Activated naive CD8-positive, alpha-beta T cell treated with anti-CD3 and anti-CD28 coated beads, Interleukin-2, amount 50 U/mL, for 24 hours (primary cell): ENCODE data around the gene MATK.

ENCODE experiments used
- ATAC-seq: fragments of 150-1000 bp; cut with Tn5 transposase; one replicate; pipeline ENCODE4 v1.10.0; 2021
- DNase-seq: peaks from one replicate; pipeline ENCODE4 v3.0.0; 2021
- H3K27ac Mint-ChIP-seq: one replicate; pipeline ENCODE4 v1.8.0; 2021; ENCODE audit warnings: mild to moderate bottlenecking, mixed read lengths
- H3K27me3 Mint-ChIP-seq: one replicate; pipeline ENCODE4 v1.8.0; 2021; ENCODE audit warnings: mixed read lengths
- H3K36me3 Mint-ChIP-seq: one replicate; pipeline ENCODE4 v1.8.0; 2021; ENCODE audit warnings: low read depth, mixed read lengths
- H3K4me1 Mint-ChIP-seq: one replicate; pipeline ENCODE4 v1.8.0; 2021; ENCODE audit warnings: mixed read lengths
- H3K4me3 Mint-ChIP-seq: one replicate; pipeline ENCODE4 v1.8.0; 2021; ENCODE audit warnings: mild to moderate bottlenecking, moderate library complexity, mixed read lengths
- H3K9me3 Mint-ChIP-seq: one replicate; pipeline ENCODE4 v1.8.0; 2021; ENCODE audit warnings: mixed read lengths

The MATK gene, protein sequence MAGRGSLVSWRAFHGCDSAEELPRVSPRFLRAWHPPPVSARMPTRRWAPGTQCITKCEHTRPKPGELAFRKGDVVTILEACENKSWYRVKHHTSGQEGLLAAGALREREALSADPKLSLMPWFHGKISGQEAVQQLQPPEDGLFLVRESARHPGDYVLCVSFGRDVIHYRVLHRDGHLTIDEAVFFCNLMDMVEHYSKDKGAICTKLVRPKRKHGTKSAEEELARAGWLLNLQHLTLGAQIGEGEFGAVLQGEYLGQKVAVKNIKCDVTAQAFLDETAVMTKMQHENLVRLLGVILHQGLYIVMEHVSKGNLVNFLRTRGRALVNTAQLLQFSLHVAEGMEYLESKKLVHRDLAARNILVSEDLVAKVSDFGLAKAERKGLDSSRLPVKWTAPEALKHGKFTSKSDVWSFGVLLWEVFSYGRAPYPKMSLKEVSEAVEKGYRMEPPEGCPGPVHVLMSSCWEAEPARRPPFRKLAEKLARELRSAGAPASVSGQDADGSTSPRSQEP

DNA sequence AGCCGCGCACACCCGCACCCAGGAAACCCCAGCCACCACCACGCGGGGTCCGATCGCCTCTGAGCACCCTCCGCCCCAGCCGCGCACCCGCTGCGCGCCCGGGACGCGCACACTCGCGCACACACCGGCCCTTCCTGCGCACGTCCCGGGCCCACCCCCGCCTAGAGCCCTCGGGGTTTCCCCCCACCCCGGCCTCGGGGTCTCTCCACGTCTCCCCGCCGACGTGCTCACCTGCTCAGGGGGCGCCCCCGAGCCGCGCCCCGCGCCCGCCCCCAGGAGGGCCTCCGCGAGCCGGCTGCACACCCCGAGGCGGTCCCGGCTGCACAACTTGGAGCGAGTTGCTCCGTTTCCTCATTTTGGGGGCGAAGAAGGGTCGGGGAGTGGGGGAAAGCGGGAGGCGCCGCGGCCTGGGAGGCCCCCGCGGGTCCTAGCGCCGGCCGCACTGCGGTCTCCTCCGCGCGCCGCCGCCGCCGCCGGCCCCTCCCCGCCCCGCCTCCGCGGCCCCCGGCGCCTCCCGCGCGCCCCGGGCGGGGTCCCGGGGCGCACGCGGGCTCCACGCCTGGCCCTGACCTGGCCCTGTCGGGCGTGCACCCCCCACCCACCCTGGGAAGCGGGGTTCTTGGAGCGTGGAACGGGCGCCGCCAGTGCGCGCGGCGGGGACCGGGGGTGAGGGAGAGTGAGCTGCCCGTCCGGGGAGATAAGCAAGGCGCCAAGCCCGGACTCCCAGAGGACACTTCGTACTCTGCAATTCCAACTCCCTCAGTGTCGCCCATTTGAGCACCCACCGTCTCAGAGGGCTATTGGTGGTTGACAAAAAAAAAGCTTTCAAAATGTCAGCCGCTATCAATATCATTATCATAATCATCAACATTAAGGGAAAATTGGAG is at the start of gene MATK:
MATK (minus strand) TSS at position 444 of the 887 bp plus-strand sequence. CDS start 1,246 bp downstream, outside the sequence.
- peak; percentile 44 for DNase-seq
- H3K9me3 Mint-ChIP-seq: peaks cover 15% of the 10 kb centered on the region

DNA sequence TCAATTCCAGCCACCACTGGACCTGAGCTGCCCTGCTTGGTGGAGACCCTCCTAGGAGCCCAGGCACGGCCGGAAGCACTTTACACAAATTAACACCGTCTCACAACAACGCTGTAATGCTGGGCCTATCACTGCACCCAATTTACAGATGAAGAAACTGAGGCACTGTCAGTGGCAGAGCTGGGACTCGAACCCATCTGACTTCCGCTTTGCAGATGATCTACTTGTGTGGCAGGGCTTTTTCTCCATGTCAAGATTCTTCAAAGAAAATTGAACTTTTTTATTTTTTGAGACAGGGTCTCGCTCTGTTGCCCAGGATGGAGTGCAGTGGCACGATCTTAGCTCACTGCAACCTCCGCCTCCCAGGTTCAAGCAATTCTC is 48.9 kb upstream of the MATK start:
- H3K4me1 Mint-ChIP-seq: peaks cover 2% of the 10 kb centered on the region
- peaks cover 11% of the 10 kb centered on the region for H3K9me3 Mint-ChIP-seq
- H3K36me3 Mint-ChIP-seq: no peaks in the 10 kb centered on the region
- ATAC-seq (no peak), DNase-seq (no peak)
- H3K27me3 Mint-ChIP-seq: peaks cover 2% of the 10 kb centered on the region
- H3K4me3 Mint-ChIP-seq: no peak overlapping the region
- no peak overlapping the region for H3K27ac Mint-ChIP-seq

More for the DNA sequence above, at the start of gene MATK:
- H3K36me3 Mint-ChIP-seq: peaks cover 20% of the 10 kb centered on the region
- H3K27me3 Mint-ChIP-seq: no peaks in the 10 kb centered on the region
- peaks cover 27% of the 10 kb centered on the region for H3K4me1 Mint-ChIP-seq
- H3K27ac Mint-ChIP-seq: peak within 1 kb of the TSS; percentile 60
- peak; percentile 50 for ATAC-seq
- H3K4me3 Mint-ChIP-seq: peak within 1 kb of the TSS; percentile 79

DNA sequence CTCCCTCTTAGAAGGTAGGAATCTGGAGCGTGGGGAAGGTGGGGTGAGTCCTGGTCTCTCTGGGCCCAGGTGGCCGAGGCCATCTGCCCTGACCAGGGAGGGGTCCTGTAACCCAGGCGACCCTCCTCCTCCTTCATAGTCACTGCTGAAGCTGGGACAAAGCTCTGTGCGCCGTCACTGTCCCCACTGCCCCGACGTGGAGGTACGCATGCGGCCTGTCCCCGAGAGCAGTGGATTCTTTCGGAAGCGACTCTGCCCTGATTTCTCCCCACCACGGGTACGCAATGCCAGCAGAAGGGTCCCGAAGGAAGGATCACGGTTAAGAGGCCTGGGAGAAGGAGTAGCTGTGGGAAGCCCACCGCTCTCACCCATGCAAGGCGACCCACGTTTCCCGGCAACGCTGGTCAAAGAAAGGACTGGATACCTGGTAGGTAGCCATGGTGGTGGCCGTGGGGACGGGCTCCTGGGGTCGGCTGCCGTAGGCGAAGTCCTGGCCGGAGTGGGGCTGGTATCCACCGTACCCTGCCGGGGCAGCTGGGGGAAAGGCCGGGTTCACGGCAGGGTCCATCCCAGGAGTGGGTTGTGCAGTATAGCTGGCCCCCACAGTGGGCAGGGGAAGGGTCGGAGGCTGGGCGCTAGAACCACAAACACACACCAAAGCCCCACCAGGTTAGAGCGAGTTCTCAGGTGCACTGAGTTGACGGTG is 48.3 kb upstream of the MATK start:
- Mint-ChIP-seq H3K27me3 (peaks cover 2% of the 10 kb centered on the region), H3K9me3 (peaks cover 11% of the 10 kb centered on the region), H3K4me1 (peaks cover 2% of the 10 kb centered on the region), H3K4me3 (no peak overlapping the region), H3K36me3 (no peaks in the 10 kb centered on the region), H3K27ac (no peak overlapping the region)
- DNase-seq (no peak), ATAC-seq (no peak)

DNA sequence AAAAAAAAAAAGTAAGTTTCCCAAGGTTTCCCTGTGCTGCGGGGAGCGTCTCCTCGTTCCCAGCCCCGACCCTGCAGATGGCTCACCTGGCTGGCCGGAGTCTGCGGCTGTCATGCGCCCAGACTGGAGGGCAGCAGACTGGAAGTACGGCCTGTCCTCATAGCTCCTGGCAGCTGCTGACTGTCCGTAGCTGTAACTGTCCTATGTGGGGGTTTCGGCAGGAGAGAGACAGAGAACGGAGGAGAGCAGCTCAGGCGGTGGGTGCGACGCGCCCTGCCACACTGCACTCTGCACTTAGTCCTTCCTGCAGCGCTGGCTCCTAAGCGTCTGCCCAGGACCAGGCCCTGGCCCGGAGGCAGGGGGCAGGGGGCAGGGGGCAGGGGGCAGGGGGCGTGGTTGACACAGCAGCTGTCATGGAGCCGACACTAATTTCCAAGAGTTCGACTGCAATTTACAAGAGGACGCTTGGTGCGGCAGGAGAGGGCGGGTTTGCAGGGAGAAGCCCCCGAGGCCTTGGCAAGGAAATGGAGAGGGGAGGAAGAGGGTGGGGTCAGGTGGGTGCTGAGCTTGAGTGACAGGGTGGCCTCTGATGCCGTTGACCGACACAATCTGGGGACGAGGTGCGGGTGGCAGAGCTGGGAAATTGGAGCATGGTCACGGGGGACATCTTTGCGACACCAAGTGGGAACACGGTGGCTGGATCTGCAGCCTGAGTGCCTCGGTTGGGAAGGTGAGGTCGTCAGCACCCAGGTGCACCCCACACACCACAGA is 47.6 kb upstream of the MATK start:
- Mint-ChIP-seq H3K27me3 (peaks cover 2% of the 10 kb centered on the region), H3K4me1 (peaks cover 2% of the 10 kb centered on the region), H3K4me3 (no peak overlapping the region), H3K27ac (no peak overlapping the region), H3K9me3 (peaks cover 11% of the 10 kb centered on the region), H3K36me3 (no peaks in the 10 kb centered on the region)
- no peak for DNase-seq
- ATAC-seq: no peak

DNA sequence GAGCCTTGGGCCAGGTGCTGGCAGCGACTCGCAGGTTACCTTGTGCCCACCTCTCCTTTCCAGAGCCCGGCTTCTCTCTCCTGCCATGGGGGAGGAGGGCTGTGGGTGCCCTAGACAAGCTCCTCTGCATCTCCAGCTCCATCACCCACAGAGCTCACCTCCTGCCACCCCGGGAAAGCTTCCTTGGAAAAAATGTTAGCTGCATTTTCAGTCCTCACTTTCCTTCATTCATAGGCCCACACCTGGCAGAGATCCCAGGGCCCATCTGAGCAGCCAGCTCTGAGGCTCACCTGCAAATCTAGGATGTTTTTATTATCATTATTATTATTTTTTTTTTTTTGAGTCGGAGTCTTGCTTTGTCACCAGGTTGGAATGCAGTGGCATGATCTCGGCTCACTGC is 45.8 kb upstream of the MATK start:
- DNase-seq (no peak), ATAC-seq (no peak)
- Mint-ChIP-seq H3K4me1 (peaks cover under 1% of the 10 kb centered on the region), H3K27me3 (peaks cover 2% of the 10 kb centered on the region), H3K9me3 (no peaks in the 10 kb centered on the region), H3K27ac (no peak overlapping the region), H3K4me3 (no peak overlapping the region), H3K36me3 (no peaks in the 10 kb centered on the region)

DNA sequence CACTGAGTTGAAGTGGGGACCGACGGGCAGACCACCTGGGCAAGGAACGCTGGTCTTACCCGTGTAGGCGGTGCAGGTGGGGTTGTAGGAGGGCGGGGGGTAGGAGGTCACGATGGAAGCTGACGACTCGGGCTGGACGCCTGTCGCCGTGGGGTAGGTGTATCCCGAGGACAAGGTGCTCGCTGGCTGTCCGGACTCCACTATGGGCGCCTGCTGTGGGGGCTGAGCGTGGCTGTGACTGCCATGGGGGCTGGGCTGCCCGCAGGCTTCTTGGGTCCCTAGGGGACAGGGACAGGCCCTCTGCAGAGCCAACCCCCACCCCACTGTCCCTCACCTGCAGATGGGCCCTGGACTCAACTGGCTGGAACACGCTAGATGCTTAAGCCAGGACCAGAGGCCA is 45.4 kb upstream of the MATK start:
- H3K9me3 Mint-ChIP-seq: no peaks in the 10 kb centered on the region

DNA sequence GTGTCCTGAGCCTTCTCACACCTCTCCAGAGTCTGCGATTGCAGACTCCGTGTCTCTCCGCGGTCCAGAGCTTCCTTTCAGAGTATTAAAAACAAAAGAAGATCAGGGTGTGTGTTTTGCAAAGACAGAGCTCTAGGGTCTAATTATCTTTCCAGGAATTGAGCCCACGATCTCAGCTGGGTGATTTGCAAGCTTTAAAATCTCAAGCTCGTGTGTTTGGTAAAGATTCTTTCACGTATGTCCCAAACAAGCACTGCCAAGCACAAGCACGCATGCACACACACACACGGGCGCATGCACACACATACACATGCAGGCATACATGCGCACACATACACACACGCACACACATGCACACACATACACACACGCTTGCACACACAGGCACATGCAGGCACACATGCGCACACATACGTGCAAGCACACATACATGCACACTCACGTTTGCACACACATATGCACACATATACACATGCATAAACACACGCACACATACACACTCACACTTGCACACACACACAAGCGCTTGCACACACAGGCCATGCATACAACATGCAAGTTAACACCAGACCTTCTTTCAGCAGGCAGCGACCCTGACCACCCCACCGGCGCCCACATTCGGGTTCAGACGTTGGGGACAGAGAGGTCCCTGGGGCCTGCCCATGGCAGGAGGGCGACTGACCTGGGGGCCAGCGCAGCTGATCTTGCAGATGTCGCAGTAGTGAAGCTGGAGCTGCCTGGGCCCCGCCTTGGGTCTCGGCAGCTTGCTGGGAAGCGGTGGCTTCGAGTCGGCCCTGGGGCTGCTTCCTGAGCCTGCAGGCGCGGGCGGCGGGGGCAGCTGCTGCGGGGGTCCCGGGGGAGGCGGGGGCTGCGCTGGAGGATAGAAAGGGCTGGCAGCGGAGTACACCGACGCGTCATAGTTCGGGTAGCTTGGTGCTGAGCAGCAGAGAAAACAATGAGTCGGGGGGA is 44.7 kb upstream of the MATK start:
- ATAC-seq (no peak), DNase-seq (no peak)
- peaks cover 2% of the 10 kb centered on the region for H3K27me3 Mint-ChIP-seq
- no peaks in the 10 kb centered on the region for H3K9me3 Mint-ChIP-seq
- no peak overlapping the region for H3K4me3 Mint-ChIP-seq
- H3K27ac Mint-ChIP-seq: no peak overlapping the region
- no peaks in the 10 kb centered on the region for H3K4me1 Mint-ChIP-seq
- H3K36me3 Mint-ChIP-seq: no peaks in the 10 kb centered on the region

More for the DNA sequence above, 45.4 kb upstream of the MATK start:
- no peak overlapping the region for H3K4me3 Mint-ChIP-seq
- ATAC-seq: no peak
- no peaks in the 10 kb centered on the region for H3K36me3 Mint-ChIP-seq
- H3K27me3 Mint-ChIP-seq: peaks cover 2% of the 10 kb centered on the region
- no peak for DNase-seq
- H3K27ac Mint-ChIP-seq: no peak overlapping the region
- no peaks in the 10 kb centered on the region for H3K4me1 Mint-ChIP-seq

DNA sequence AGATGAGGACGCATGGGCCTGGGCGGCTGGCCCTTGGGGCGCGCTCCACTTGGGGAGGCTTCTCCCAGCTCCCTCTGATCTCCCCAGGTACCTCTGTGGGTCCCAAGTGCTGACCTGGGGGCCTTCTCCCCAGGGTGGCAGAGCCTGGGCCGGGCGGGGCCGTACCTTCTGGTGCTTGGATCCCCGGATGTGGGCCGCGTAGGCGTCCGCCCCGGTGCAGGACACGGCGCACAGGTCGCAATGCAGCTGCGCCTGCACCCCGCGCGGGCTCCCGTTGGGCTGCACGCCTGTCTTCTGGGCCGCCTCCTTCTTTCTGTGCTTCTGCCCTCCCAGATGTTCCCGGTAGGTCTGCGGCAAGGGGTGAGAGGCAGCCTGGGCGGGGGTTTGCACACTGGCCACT is 41.1 kb upstream of the MATK start:
- H3K4me1 Mint-ChIP-seq: no peaks in the 10 kb centered on the region
- no peaks in the 10 kb centered on the region for H3K9me3 Mint-ChIP-seq
- no peaks in the 10 kb centered on the region for H3K36me3 Mint-ChIP-seq
- H3K4me3 Mint-ChIP-seq: no peak overlapping the region
- DNase-seq: no peak
- no peak for ATAC-seq
- H3K27ac Mint-ChIP-seq: no peak overlapping the region
- peaks cover 2% of the 10 kb centered on the region for H3K27me3 Mint-ChIP-seq

DNA sequence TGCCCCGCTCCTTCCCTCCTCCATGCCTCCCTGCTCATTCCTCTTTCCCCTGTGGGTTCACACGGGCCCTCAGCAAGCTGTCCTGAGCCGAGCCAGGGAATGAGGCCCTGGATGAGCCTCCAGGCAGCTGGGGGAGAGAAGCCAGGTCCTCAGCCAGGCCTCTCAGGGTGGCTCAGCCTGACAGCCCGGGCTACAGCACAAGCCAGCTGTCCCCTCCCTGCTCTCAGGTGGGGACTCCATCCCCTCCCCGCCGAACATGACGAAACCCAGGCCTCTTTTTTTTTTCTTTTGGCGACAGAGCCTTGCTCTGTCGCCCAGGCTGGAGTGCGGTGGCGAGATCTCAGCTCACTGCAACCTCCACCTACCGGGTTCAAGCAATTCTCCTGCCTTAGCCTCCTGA is 40.0 kb upstream of the MATK start:
- no peaks in the 10 kb centered on the region for H3K36me3 Mint-ChIP-seq
- peaks cover 2% of the 10 kb centered on the region for H3K27me3 Mint-ChIP-seq
- no peak overlapping the region for H3K4me3 Mint-ChIP-seq
- H3K4me1 Mint-ChIP-seq: peaks cover 6% of the 10 kb centered on the region
- ATAC-seq (no peak), DNase-seq (no peak)
- no peaks in the 10 kb centered on the region for H3K9me3 Mint-ChIP-seq
- H3K27ac Mint-ChIP-seq: no peak overlapping the region

DNA sequence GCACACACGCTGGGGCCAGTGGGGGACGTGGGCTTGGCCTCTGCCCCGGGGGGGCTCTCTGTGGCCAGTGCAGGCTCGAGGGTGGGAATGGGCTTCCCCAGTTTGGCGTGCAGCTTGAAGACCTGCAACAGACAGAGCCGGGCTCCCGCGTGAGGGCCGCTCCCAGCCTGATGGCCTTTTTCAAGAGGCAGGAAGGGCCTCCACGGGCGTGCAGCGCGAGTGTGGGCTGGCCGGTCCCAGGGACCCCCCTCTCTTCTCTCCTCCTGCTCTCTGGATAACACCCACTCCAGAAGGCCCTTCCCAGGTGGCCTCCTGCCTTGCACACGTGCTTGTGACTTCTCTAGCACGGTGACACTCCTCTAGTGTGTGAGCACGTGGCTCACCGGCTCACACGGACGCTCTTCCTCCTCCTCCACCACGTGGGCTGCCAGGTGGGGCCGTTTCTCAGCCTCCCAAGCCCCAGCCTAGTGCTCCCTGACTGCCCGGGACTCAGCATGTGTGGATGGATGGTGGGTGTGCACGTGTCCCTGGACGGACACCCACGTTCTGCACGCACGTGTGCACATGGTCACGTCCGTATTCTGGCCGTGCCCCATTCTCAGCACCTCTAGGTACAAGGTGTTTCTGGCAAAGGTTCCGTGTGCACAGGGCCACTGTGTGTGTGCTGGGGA is 39.2 kb upstream of the MATK start:
- peaks cover 7% of the 10 kb centered on the region for H3K4me1 Mint-ChIP-seq
- H3K27ac Mint-ChIP-seq: no peak overlapping the region
- no peaks in the 10 kb centered on the region for H3K9me3 Mint-ChIP-seq
- no peak for DNase-seq
- no peaks in the 10 kb centered on the region for H3K27me3 Mint-ChIP-seq
- no peak overlapping the region for H3K4me3 Mint-ChIP-seq
- ATAC-seq: no peak
- no peaks in the 10 kb centered on the region for H3K36me3 Mint-ChIP-seq

DNA sequence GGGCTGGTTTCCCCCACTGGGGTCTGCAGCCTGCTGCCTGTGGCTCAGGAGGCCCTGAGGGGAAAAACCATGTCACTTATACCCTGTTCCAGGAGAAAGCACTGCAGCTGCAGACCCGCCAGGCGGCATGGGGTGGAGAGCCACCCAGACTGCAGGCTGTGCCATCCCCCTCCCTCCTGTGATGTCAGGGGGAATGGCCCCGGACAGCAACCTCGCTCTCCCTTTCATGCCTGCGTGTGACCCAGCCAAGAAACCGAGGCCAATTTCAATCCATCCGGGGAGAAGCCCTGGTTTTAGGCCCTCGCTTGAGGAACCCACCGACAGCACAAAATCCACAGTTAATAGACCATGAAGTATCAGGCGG is 37.2 kb upstream of the MATK start:
- DNase-seq (no peak), ATAC-seq (no peak)
- Mint-ChIP-seq H3K4me3 (no peak overlapping the region), H3K27me3 (no peaks in the 10 kb centered on the region), H3K27ac (no peak overlapping the region), H3K36me3 (no peaks in the 10 kb centered on the region), H3K4me1 (peaks cover 17% of the 10 kb centered on the region), H3K9me3 (no peaks in the 10 kb centered on the region)

DNA sequence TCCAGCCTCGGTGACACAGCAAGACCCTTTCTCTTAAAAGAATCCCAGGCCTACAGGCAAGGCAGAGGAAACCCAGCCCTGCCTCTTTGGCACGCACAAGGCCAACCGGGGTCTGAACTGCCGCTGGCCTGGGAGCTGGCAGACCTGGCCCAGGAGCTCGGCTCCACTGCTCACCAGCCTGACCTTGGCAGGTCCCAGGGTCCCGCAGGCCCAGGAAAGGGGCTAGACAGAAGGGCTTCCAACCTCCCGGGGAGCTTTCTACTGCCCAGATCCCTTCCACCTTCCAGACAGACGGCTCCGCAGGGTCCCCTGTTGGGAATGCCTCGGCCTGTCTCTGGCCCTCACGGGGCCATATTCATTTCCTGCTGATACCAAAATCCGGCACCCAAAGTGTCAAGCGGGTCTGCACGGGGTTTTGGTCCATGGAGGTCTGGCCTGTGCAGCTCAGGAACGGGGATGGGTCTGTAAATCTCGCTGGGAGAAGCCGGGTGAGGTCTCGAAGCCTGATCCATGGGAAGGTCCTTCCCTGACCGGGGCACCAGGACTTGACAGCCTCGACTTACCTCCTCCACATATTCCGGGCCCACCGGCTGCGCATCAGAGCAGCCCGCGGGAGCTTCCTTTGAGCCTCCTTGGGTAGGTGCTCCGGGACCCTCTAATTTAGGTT is 36.6 kb upstream of the MATK start:
- H3K36me3 Mint-ChIP-seq: no peaks in the 10 kb centered on the region
- H3K4me3 Mint-ChIP-seq: no peak overlapping the region
- no peaks in the 10 kb centered on the region for H3K9me3 Mint-ChIP-seq
- DNase-seq (no peak), ATAC-seq (no peak)
- H3K4me1 Mint-ChIP-seq: peaks cover 22% of the 10 kb centered on the region
- H3K27ac Mint-ChIP-seq: no peak overlapping the region
- no peaks in the 10 kb centered on the region for H3K27me3 Mint-ChIP-seq
